Measurements from ENCODE around the gene CCDC9.

DNA sequence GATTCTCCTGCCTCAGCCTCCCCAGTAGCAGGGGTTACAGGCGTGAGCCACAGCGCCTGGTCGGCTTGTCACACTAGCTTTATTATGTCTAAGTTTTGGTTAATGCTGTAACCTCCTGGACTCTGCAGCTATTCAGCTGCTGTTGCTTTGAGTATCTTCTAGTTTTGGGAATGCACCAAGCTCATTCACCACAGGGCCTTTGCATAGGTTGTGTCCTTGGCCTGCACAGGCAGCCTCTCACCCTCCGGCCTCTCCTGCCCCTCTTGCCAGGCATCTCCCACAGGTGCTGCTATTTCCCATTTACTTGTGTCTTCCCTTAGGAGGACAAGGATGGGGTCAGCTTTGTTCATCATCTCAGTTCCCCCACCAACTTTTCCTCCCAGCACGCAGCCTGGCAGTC, 2.4 kb upstream of the CCDC9 start:
- TF ChIP-seq, protein P1, sequence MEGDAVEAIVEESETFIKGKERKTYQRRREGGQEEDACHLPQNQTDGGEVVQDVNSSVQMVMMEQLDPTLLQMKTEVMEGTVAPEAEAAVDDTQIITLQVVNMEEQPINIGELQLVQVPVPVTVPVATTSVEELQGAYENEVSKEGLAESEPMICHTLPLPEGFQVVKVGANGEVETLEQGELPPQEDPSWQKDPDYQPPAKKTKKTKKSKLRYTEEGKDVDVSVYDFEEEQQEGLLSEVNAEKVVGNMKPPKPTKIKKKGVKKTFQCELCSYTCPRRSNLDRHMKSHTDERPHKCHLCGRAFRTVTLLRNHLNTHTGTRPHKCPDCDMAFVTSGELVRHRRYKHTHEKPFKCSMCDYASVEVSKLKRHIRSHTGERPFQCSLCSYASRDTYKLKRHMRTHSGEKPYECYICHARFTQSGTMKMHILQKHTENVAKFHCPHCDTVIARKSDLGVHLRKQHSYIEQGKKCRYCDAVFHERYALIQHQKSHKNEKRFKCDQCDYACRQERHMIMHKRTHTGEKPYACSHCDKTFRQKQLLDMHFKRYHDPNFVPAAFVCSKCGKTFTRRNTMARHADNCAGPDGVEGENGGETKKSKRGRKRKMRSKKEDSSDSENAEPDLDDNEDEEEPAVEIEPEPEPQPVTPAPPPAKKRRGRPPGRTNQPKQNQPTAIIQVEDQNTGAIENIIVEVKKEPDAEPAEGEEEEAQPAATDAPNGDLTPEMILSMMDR (conservative IDR thresholded peaks at IDR 0.05; ENCODE audit: low read depth in 2 of 2) = no peak
- no peak for TF ChIP-seq EZH2 (IDR thresholded peaks at IDR 0.05; ENCODE audit: low read depth, unreplicated experiment)

All from GM23338 (cell line).